ENCODE results near the gene CCDC121.

The CCDC121 gene

GRCh38 chr2:27588308-27588707 lies 40.5 kb downstream of the CCDC121 start:
- FAIRE-seq (no peak), DNase-seq (ENCODE audit: insufficient read length, low spot score) (no peak)
- TF ChIP-seq, protein P1, sequence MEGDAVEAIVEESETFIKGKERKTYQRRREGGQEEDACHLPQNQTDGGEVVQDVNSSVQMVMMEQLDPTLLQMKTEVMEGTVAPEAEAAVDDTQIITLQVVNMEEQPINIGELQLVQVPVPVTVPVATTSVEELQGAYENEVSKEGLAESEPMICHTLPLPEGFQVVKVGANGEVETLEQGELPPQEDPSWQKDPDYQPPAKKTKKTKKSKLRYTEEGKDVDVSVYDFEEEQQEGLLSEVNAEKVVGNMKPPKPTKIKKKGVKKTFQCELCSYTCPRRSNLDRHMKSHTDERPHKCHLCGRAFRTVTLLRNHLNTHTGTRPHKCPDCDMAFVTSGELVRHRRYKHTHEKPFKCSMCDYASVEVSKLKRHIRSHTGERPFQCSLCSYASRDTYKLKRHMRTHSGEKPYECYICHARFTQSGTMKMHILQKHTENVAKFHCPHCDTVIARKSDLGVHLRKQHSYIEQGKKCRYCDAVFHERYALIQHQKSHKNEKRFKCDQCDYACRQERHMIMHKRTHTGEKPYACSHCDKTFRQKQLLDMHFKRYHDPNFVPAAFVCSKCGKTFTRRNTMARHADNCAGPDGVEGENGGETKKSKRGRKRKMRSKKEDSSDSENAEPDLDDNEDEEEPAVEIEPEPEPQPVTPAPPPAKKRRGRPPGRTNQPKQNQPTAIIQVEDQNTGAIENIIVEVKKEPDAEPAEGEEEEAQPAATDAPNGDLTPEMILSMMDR (IDR thresholded peaks at IDR 0.05; ENCODE audit: insufficient read depth, missing control alignments): no peak

DNA sequence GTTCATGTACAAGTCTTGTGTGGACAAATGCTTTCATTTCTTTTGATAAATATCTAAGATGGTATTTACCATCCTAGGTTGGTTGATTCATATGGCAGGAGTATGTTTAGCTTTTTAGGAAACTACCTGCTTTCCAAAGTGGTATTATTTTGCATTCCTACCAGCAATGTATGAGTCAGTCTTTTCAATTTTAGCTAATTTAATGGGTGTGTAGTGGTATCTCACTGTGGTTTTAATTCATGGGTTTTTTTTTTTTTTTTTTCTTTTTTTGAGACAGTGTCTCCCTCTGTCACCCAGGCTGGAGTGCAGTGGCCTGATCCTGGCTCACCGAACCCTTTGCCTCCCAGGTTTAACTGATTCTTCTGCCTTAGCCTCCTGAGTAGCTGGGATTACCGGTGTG lies 41.8 kb downstream of the CCDC121 start:
- TF ChIP-seq, protein P1 (IDR thresholded peaks at IDR 0.05; ENCODE audit: insufficient read depth, missing control alignments): no peak
- DNase-seq (ENCODE audit: insufficient read length, low spot score) (no peak), FAIRE-seq (no peak)

DNA sequence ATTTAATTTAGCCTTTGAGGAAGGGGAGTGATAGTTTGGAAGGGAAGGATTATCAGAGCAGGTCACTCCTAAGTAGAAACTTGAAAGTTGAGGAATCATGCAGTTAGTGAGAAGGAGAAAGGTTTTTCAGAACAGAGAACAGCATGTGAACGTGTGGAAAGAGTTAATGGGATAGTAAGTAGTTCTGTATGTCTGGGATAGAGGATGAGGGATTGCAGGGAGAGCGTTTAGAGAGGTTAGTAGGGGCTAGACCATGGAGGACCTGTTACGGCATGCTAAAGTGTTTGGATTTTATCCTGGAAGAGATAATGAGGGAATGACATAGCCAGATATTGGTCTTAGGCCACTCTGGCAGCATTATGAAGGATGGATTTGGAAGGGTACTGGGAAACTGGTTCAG lies 44.2 kb downstream of the CCDC121 start:
- TF ChIP-seq, protein P1 (IDR thresholded peaks at IDR 0.05; ENCODE audit: insufficient read depth, missing control alignments): no peak
- DNase-seq (ENCODE audit: insufficient read length, low spot score) (no peak), FAIRE-seq (no peak)

DNA sequence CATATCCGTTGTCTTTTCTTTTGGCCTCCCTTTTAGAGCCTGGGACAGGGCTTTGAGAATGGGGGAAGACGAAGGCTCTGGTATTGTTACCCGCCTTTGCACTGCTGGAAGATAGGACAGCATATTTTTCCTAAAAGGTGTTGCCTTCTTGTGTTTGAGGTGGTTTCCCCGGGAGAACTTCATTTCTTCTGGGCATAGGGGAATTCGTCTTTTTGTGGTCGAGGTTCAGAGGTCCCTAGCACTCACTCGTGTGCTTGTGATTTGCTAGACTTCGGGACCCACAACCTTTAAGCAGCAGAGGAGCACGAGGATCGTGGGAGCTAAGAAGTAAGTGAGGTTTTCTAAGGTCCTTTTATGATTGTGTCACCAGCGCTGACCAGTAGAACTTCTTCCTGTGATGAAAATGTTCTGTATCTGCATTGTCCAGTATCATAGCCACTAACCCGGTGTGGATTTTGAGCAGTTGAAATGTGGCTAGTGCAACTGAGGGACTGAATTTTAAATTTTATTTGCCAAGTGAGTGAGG lies 45.4 kb downstream of the CCDC121 start:
- DNase-seq (ENCODE audit: insufficient read length, low spot score) (no peak), FAIRE-seq (no peak)
- TF ChIP-seq, protein P1 (IDR thresholded peaks at IDR 0.05; ENCODE audit: insufficient read depth, missing control alignments): no peak

- DNase-seq (ENCODE audit: insufficient read length, low spot score): peak; percentile 53
- no peak for FAIRE-seq
- TF ChIP-seq, protein P1 (IDR thresholded peaks at IDR 0.05; ENCODE audit: insufficient read depth, missing control alignments): no peak
These were observed 46.0 kb downstream of the CCDC121 start, which contains the start of gene ZNF512 for GRCh38 chr2:27582695-27583389. Gene ZNF512, plus strand, starts transcription at chr2:27583042. Its CDS starts 71 bp downstream, at chr2:27583113.

GRCh38 chr2:27582129-27582694 lies 46.6 kb downstream of the CCDC121 start:
- no peak for DNase-seq (ENCODE audit: insufficient read length, low spot score)
- no peak for FAIRE-seq
- TF ChIP-seq, protein P1 (IDR thresholded peaks at IDR 0.05; ENCODE audit: insufficient read depth, missing control alignments): no peak
